Vagina (tissue), 2 donors: ENCODE measurements around the gene TTC33.

ENCODE experiments used
- CTCF ChIP-seq, 3 experiments: fragments of 450-650 bp in 2 of 3; fragments of 200-600 bp in 1 of 3; sonication (generic) in 1 of 3; IDR thresholded peaks; one replicate each; pipeline ENCODE4 v1.5.1; 2017 to 2019; ENCODE audit warnings: antibody characterized with exemption in 3 of 3, mild to moderate bottlenecking in 2 of 3, moderate library complexity in 2 of 3
- POLR2A ChIP-seq, 2 donors: fragments of 450-650 bp; IDR thresholded peaks; one replicate each; pipeline ENCODE4 v1.6.1; 2017; ENCODE audit warnings: antibody characterized with exemption in 2 of 2, mild to moderate bottlenecking in 2 of 2, moderate library complexity in 2 of 2
- POLR2AphosphoS5 ChIP-seq, 2 donors: sonication (generic); formaldehyde crosslinking; IDR thresholded peaks; one replicate each; pipeline ENCODE4 v1.9.0; 2017; ENCODE audit warnings: antibody characterized with exemption in 2 of 2, mild to moderate bottlenecking in 2 of 2, low read depth in 1 of 2; ENCODE audit not compliant: insufficient read depth in 1 of 2

- TF ChIP-seq CTCF (IDR thresholded peaks at IDR 0.05) (no peak), POLR2A (IDR thresholded peaks at IDR 0.05) (no peak), POLR2AphosphoS5 (IDR thresholded peaks at IDR 0.05; ENCODE audit: insufficient read depth in 1 of 2, low read depth in 1 of 2) (no peak)
These were observed 121.6 kb downstream of the TTC33 start for GRCh38 chr5:40634154-40634553.
